K562 (cell line): ENCODE data around the gene HDGFL2. TPM values are rescaled to one million over a fixed set of nuclear protein-coding genes. Genes with fewer than 3 reads are reported as not detected.

Experiments used
- ATAC-seq: fragments of 200-7000 bp; cut with Tn5 transposase; 3 replicates; pipeline ENCODE4 v1.9.1; 2020; ENCODE audit warnings: moderate library complexity
- BruUV-seq: library from RNA; stranded (reverse); fragments of 400-500 nt; replicated peaks from 2 replicates; lab custom pipeline; 2021; lab: Mats Ljungman, UMichigan
- CTCF ChIA-PET: fragments of 300-600 bp; formaldehyde crosslinking; extraction: SDS; loops from one replicate; lab custom pipeline; 2021; ENCODE audit warnings: low intra/inter-chr PET ratio; lab: Yijun Ruan, JAX
- POLR2A ChIA-PET: fragments of 300-600, 350-650 bp; sonication (Branson Sonifier 250); formaldehyde crosslinking; extraction: SDS; loops from one replicate; lab custom pipeline; 2021; ENCODE audit warnings: antibody characterized with exemption, inconsistent platforms; lab: Yijun Ruan, JAX
- DNase-seq, 4 experiments: peaks; one replicate each; pipeline versions ENCODE4 v3.0.0 to v3.0.0-alpha.2; 2011 to 2018; ENCODE audit warnings: low spot score in 3 of 4, mixed read lengths in 3 of 4; ENCODE audit errors: extremely low read depth in 1 of 4
- FAIRE-seq: peaks from 2 replicates; lab custom pipeline; 2011; peaks lifted over from hg19 to GRCh38; lab: Jason Lieb, UNC
- H2AFZ ChIP-seq: 2 replicates; pipeline ENCODE4 v1.6.0; 2011; ENCODE audit warnings: low read depth, low read length, control low read depth, inconsistent platforms
- H3K27ac ChIP-seq: fragments of 200-600 bp; 3 replicates; pipeline ENCODE4 v1.8.0; 2011; ENCODE audit warnings: low read depth, mild to moderate bottlenecking, control low read depth, inconsistent platforms, low read length, moderate library complexity, mixed read lengths; ENCODE audit errors: extremely low read depth
- H3K27me3 ChIP-seq, 2 experiments: fragments of 300-600 bp in 1 of 2; 2 replicates in 1 of 2; 3 replicates in 1 of 2; pipeline versions ENCODE4 v1.6.0 to v1.8.0; 2011; ENCODE audit warnings: inconsistent platforms in 2 of 2, low read length in 2 of 2, mild to moderate bottlenecking in 1 of 2, mixed read lengths in 1 of 2, moderate library complexity in 1 of 2; ENCODE audit not compliant: control insufficient read depth in 2 of 2, insufficient read depth in 2 of 2
- H3K36me3 ChIP-seq: fragments of 300-600 bp; 3 replicates; pipeline ENCODE4 v1.8.0; 2011; ENCODE audit warnings: mild to moderate bottlenecking, low read length, inconsistent platforms; ENCODE audit not compliant: control insufficient read depth, insufficient read depth
- H3K4me1 ChIP-seq, 2 experiments: fragments of 200-600 bp in 1 of 2; replicated peaks in 1 of 2; 2 replicates in 1 of 2; 3 replicates in 1 of 2; pipeline versions ENCODE4 v1.5.1 to v1.8.0; 2011; ENCODE audit warnings: inconsistent platforms in 2 of 2, low read length in 2 of 2, mild to moderate bottlenecking in 1 of 2, mixed read lengths in 1 of 2, moderate library complexity in 1 of 2; ENCODE audit not compliant: control insufficient read depth in 2 of 2, insufficient read depth in 2 of 2
- H3K4me2 ChIP-seq: 2 replicates; pipeline ENCODE4 v1.6.1; 2011; ENCODE audit warnings: low read length, control low read depth, inconsistent platforms, mixed read lengths; ENCODE audit not compliant: insufficient read depth
- H3K4me3 ChIP-seq: fragments of 200-600 bp; sonication (generic), shearing (Covaris generic); 2 replicates; pipeline ENCODE4 v1.5.1; 2016; ENCODE audit warnings: control low read depth, inconsistent platforms
- H3K79me2 ChIP-seq: fragments of 200-600 bp; 3 replicates; pipeline ENCODE4 v1.8.0; 2011; ENCODE audit warnings: low read length, inconsistent platforms; ENCODE audit not compliant: control insufficient read depth, insufficient read depth
- H3K9ac ChIP-seq, 2 experiments: 2 replicates each; pipeline versions ENCODE4 v1.6.0 to v1.6.1; 2011; ENCODE audit warnings: low read depth in 2 of 2, low read length in 2 of 2, control low read depth in 1 of 2, inconsistent platforms in 1 of 2, mild to moderate bottlenecking in 1 of 2, mixed read lengths in 1 of 2; ENCODE audit not compliant: insufficient read depth in 1 of 2
- H3K9me1 ChIP-seq: one replicate; pipeline ENCODE4 v1.6.0; 2011; ENCODE audit warnings: inconsistent platforms, mild to moderate bottlenecking, low read length, moderate library complexity; ENCODE audit not compliant: control insufficient read depth, insufficient read depth
- H3K9me3 ChIP-seq: replicated peaks from 2 replicates; pipeline ENCODE4 v1.5.1; 2011; ENCODE audit warnings: low read depth, low read length, inconsistent platforms; ENCODE audit not compliant: control insufficient read depth, insufficient read depth
- H4K20me1 ChIP-seq: replicated peaks from 2 replicates; pipeline ENCODE4 v1.6.1; 2011; ENCODE audit warnings: low read length, inconsistent platforms, mixed read lengths; ENCODE audit not compliant: control insufficient read depth, insufficient read depth
- ASH1L ChIP-seq: fragments of 450-650 bp; IDR thresholded peaks from 2 replicates; pipeline ENCODE4 v1.6.1; 2018; ENCODE audit warnings: borderline replicate concordance, mild to moderate bottlenecking, low read depth; ENCODE audit not compliant: partially characterized antibody
- BHLHE40 ChIP-seq: IDR thresholded peaks from 2 replicates; pipeline ENCODE4 v1.6.1; 2011; ENCODE audit warnings: low read length, improper control_type of control experiment
- ESRRA ChIP-seq: fragments of 450-650 bp; IDR thresholded peaks from 2 replicates; pipeline ENCODE4 v1.6.1; 2014; ENCODE audit warnings: low read depth, mild to moderate bottlenecking, moderate library complexity, borderline replicate concordance
- FOXP1 ChIP-seq: sonication (generic); formaldehyde crosslinking; IDR thresholded peaks from 2 replicates; pipeline ENCODE4 v1.8.0; 2022; ENCODE audit warnings: mild to moderate bottlenecking, missing genetic modification reagents
- HNRNPLL ChIP-seq: fragments of 200-400 bp; formaldehyde crosslinking; IDR thresholded peaks from 2 replicates; pipeline ENCODE4 v1.6.1; 2017; ENCODE audit warnings: low read length, low read depth, mild to moderate bottlenecking; ENCODE audit not compliant: poor library complexity, severe bottlenecking
- HSF4 ChIP-seq: fragments of 250-450 bp; sonication (Bioruptor Pico); IDR thresholded peaks from 2 replicates; pipeline ENCODE4 v2.1.2; 2022; ENCODE audit warnings: mild to moderate bottlenecking, moderate library complexity, borderline replicate concordance
- NELFE ChIP-seq: IDR thresholded peaks from 2 replicates; pipeline ENCODE4 v1.6.1; 2011; ENCODE audit warnings: mild to moderate bottlenecking; ENCODE audit not compliant: insufficient read depth, insufficient read length
- PTRF ChIP-seq: fragments of 450-650 bp; IDR thresholded peaks from 2 replicates; pipeline ENCODE4 v1.6.1; 2016; ENCODE audit warnings: mild to moderate bottlenecking, missing genetic modification characterization, missing compliant biosample characterization
- WHSC1 ChIP-seq: IDR thresholded peaks from one replicate; pipeline ENCODE4 v1.6.1; 2012; ENCODE audit warnings: low read length, control low read depth, inconsistent platforms
- ZNF134 ChIP-seq: fragments of 250-450 bp; sonication (Bioruptor Pico); conservative IDR thresholded peaks from 2 replicates; pipeline ENCODE4 v1.4.0; 2020
- ZNF3 ChIP-seq: fragments of 250-450 bp; sonication (Bioruptor Pico); IDR thresholded peaks from 2 replicates; pipeline ENCODE4 v1.5.0; 2021; ENCODE audit warnings: mild to moderate bottlenecking, moderate library complexity
- ZNF584 ChIP-seq: fragments of 200-800 bp; sonication (Bioruptor generic); IDR thresholded peaks from 2 replicates; pipeline ENCODE4 v1.6.1; 2016; ENCODE audit warnings: low read depth, mild to moderate bottlenecking, missing genetic modification characterization, missing compliant biosample characterization
- WGBS: fragments of 100-300 bp; shearing (Covaris generic); methylation state at CpG from one replicate; pipeline ENCODE4 v1.1.6; 2016; ENCODE audit warnings: low coverage, mixed read lengths; ENCODE audit not compliant: insufficient coverage; ENCODE audit errors: missing lambda C conversion rate; 5-methylcytosine and 5-hydroxymethylcytosine counted together
- in situ Hi-C: fragments of 300-500 bp; cut with MboI; formaldehyde crosslinking; loops from 4 replicates; pipeline ENCODE4 v1.15.0; 2018; ENCODE audit warnings: inconsistent platforms, mixed read lengths
- intact Hi-C: fragments of 100-400 bp; cut with micrococcal nuclease; formaldehyde crosslinking; loops from 2 replicates; pipeline ENCODE4 v1.14.2; 2022
- polyA plus RNA-seq, 8 experiments: library from polyadenylated mRNA; depleted of rRNA in 4 of 8; stranded (reverse) in 5 of 8; unstranded in 3 of 8; fragments of >200 nt; fragmentation: Nextera tagmentation in 2 of 8; fragmentation: Illumina TruSeq in 1 of 8; extraction: Ambion mirVana in 2 of 8; extraction: Trizol in 1 of 8; gene quantifications; 2 replicates each; pipeline versions ENCODE4 v1.2.1 to v1.2.3, GENCODE V29; 2011 to 2014; ENCODE audit warnings: inconsistent platforms in 1 of 8, missing spikeins in 1 of 8
- total RNA-seq, 7 experiments: library from RNA; depleted of rRNA in 6 of 7; stranded (reverse); fragments of >200 nt in 6 of 7; fragmentation: Illumina TruSeq in 2 of 7; extraction: Trizol in 2 of 7; gene quantifications; 2 replicates each; pipeline versions ENCODE4 v1.2.1 to v1.2.3, GENCODE V29; 2011 to 2021; ENCODE audit warnings: low replicate concordance in 1 of 7
- TF ChIP-seq, protein P1 (sequence below), 3 experiments: IDR thresholded peaks in 2 of 3; conservative IDR thresholded peaks in 1 of 3; 2 replicates each; pipeline ENCODE4 v1.5.1; 2011 to 2012; ENCODE audit warnings: low read length in 3 of 3, mild to moderate bottlenecking in 3 of 3, control low read depth in 2 of 3, improper control_type of control experiment in 1 of 3, inconsistent platforms in 1 of 3, low read depth in 1 of 3, mixed read lengths in 1 of 3, moderate library complexity in 1 of 3; ENCODE audit not compliant: insufficient read depth in 2 of 3
- TF ChIP-seq, protein P2 (sequence below), 2 experiments: fragments of 250-450 bp in 1 of 2; fragments of 450-650 bp in 1 of 2; sonication (Bioruptor Pico) in 1 of 2; IDR thresholded peaks; 2 replicates each; pipeline versions ENCODE4 v1.6.1 to v1.8.0; 2016 to 2021; ENCODE audit warnings: mild to moderate bottlenecking in 2 of 2, moderate library complexity in 2 of 2, missing compliant biosample characterization in 1 of 2, missing genetic modification characterization in 1 of 2

The HDGFL2 gene
- total and polyA plus RNA-seq, 9 of the 15 experiments (the other 6 are each of a cell fraction or from before 2014, with no cell fraction given): 0.13 to 61.7 (median 16.0) TPM

DNA sequence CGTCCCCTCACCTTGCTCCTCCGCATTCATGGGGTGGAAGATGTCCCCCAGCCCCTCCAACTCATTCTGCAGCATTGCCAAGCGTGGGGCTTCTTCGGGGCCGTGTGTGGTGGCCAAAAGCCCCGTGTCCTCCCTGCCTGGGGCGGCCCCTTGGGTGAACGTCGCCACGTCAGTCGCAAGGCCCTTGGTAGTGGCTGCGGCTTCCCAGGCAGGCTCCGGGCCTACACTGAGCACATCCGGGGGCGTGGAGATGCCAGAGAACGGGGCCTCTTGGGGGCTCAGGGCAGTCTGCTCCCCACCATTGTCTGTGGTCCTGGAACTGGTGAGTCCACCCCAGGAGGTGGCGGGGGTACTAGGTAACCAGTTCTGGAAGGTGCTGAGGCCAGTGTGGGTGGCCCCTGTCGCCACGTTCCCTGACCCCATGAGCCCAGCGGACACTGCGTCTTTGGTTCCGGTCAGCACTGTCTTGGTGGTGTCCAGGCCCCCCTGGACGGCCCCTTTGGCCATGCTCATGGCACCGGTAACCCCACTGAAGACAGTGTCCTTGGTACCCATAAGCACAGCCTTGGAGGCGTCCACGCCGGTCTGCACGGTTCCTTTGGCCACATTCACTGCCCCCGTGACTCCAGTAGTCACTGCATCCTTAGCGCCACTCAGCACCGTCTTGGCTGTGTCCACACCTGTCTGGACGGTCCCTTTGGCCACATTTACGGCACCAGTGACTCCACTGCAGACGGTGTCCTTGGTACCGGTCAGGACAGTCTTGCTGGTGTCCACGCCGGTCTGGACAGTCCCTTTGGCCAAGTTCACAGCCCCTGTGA is 38.5 kb downstream of the HDGFL2 start:
- DNase-seq (no peak), ATAC-seq (peak; percentile 11; the same call in 2 of the 3 replicates), FAIRE-seq (no peak)
- H3K27me3 ChIP-seq: peaks cover 20 to 38% of the 10 kb centered on the region in 2 experiments; a peak in 4 of 5 replicates
- H3K9ac ChIP-seq: peak overlapping the region in 1 of 2 experiments; percentile 4; a peak in 1 of 4 replicates
- H3K4me1 ChIP-seq: peaks cover 0 to 41% of the 10 kb centered on the region in 2 experiments; a peak in 2 of 5 replicates
- H3K4me2 ChIP-seq: no peak overlapping the region
- peaks cover 5% of the 10 kb centered on the region; the same call in 1 of the 2 replicates for H4K20me1 ChIP-seq
- intact Hi-C loops (no loop called here), in situ Hi-C loops (no loop called here)
- H3K4me3 ChIP-seq: no peak overlapping the region
- H3K36me3 ChIP-seq: no peaks in the 10 kb centered on the region
- WGBS: 34% methylated on average over 37 of the region's 37 CpGs
- peaks cover 3% of the 10 kb centered on the region for H3K9me1 ChIP-seq
- H2AFZ ChIP-seq: no peak overlapping the region
- H3K27ac ChIP-seq: no peak overlapping the region
- no peaks in the 10 kb centered on the region for H3K79me2 ChIP-seq
- ChIA-PET CTCF (no interaction called here), POLR2A (interaction anchor here (0.7 to 1.2 kb wide), 2 partner anchors 13 to 60 kb away, joined by 3 to 4 read pairs; no protein-coding TSS in a partner anchor)
- no TSS peak for BruUV-seq
- no peaks in the 10 kb centered on the region for H3K9me3 ChIP-seq
- TF ChIP-seq ESRRA (no peak), ZNF584 (CRISPR knock-in tag) (no peak), PTRF (tag) (no peak), ZNF3 (CRISPR knock-in tag) (no peak), ZNF134 (CRISPR knock-in tag) (no peak), NELFE (no peak), HSF4 (no peak), FOXP1 (CRISPR knock-in tag) (no peak), ASH1L (no peak), BHLHE40 (no peak), WHSC1 (no peak), HNRNPLL (no peak)
- TF ChIP-seq, protein P1, sequence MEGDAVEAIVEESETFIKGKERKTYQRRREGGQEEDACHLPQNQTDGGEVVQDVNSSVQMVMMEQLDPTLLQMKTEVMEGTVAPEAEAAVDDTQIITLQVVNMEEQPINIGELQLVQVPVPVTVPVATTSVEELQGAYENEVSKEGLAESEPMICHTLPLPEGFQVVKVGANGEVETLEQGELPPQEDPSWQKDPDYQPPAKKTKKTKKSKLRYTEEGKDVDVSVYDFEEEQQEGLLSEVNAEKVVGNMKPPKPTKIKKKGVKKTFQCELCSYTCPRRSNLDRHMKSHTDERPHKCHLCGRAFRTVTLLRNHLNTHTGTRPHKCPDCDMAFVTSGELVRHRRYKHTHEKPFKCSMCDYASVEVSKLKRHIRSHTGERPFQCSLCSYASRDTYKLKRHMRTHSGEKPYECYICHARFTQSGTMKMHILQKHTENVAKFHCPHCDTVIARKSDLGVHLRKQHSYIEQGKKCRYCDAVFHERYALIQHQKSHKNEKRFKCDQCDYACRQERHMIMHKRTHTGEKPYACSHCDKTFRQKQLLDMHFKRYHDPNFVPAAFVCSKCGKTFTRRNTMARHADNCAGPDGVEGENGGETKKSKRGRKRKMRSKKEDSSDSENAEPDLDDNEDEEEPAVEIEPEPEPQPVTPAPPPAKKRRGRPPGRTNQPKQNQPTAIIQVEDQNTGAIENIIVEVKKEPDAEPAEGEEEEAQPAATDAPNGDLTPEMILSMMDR (IDR thresholded peaks at IDR 0.05 in 2 of 3, conservative IDR thresholded peaks at IDR 0.05 in 1 of 3; ENCODE audit: insufficient read depth in 2 of 3, low read depth in 1 of 3, low read length in 3 of 3): no peak
- TF ChIP-seq, protein P2, sequence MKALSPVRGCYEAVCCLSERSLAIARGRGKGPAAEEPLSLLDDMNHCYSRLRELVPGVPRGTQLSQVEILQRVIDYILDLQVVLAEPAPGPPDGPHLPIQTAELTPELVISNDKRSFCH (CRISPR knock-in tag; IDR thresholded peaks at IDR 0.05): no peak
- TF ChIP-seq, protein P2 (tag; IDR thresholded peaks at IDR 0.05): no peak
